ENCODE data around the gene CD160.
"Not testable (repeated sequence)": the region's sequence is repeated elsewhere in the genome, so short reads cannot be mapped to it uniquely, and the experiment has no call there.

The CD160 gene

DNA sequence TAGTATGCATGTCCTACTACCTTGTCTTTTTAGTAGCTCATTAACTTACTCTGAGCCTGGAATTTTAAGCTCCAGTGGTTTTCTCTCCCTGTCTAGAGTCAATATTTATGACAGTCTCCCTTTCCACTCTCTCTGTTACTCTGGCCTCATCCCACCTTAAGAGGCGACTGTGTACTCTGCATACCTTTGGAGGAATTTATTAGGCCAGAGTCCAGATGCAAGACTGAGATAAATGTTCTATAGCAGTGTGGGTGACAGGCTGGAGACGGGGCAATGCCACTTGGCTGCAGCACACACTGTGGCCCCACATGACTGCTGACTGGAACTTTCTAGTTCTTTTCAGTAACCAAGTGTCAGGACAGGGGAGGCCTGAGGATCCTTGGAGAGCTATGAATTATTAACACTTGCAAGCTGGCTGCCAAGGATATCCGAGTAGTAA is 8.1 kb upstream of the CD160 start:
- CTCF ChIA-PET = no interaction called here
- POLR2A ChIA-PET (ENCODE audit: low non-redundant PET) = no interaction called here
- no peak overlapping the region for H3K27ac ChIP-seq
- DNase-seq (ENCODE audit: low spot score) = no peak
- TF ChIP-seq CTCF (conservative IDR thresholded peaks at IDR 0.05; ENCODE audit: low read depth) = no peak

GRCh38 chr1:145714524-145715111 is 4.7 kb upstream of the CD160 start:
- no peak overlapping the region for H3K27ac ChIP-seq
- DNase-seq (ENCODE audit: low spot score) = no peak
- CTCF ChIA-PET = no interaction called here
- POLR2A ChIA-PET (ENCODE audit: low non-redundant PET) = no interaction called here
- no peak for TF ChIP-seq CTCF (conservative IDR thresholded peaks at IDR 0.05; ENCODE audit: low read depth)

GRCh38 chr1:145716641-145717345 is 2.5 kb upstream of the CD160 start:
- no peak overlapping the region for H3K27ac ChIP-seq
- TF ChIP-seq CTCF (conservative IDR thresholded peaks at IDR 0.05; ENCODE audit: low read depth) = no peak
- no peak for DNase-seq (ENCODE audit: low spot score)
- CTCF ChIA-PET = interaction anchor here (0.5 kb wide), 1 partner anchor 13 kb away, joined by 3 read pairs; no protein-coding TSS in a partner anchor
- POLR2A ChIA-PET (ENCODE audit: low non-redundant PET) = interaction anchor here (0.6 kb wide), 1 partner anchor 143 kb away, joined by 3 read pairs; no protein-coding TSS in a partner anchor

- CTCF ChIA-PET = no interaction called here
- POLR2A ChIA-PET (ENCODE audit: low non-redundant PET) = no interaction called here
- no peak for TF ChIP-seq CTCF (conservative IDR thresholded peaks at IDR 0.05; ENCODE audit: low read depth)
- no peak overlapping the region for H3K27ac ChIP-seq
- no peak for DNase-seq (ENCODE audit: low spot score)
These were observed 1.5 kb upstream of the CD160 start for GRCh38 chr1:145717833-145718232.

- DNase-seq (ENCODE audit: low spot score); H3K27ac ChIP-seq; CTCF ChIA-PET: not testable (repeated sequence)
- POLR2A ChIA-PET (ENCODE audit: low non-redundant PET) = interaction anchor here (0.7 kb wide), 1 partner anchor 11 kb away, joined by 8 read pairs; no protein-coding TSS in a partner anchor
These were observed 834 bp upstream of the CD160 start for GRCh38 chr1:145718465-145718864.

GRCh38 chr1:145720556-145720877 is 1.2 kb downstream of the CD160 start:
- CTCF ChIA-PET = interaction anchor here (0.6 to 1.8 kb wide), 7 partner anchors 11 to 103 kb away, joined by 3 to 5 read pairs (median 4); partner anchors contain the start of genes POLR3C and RNF115
- POLR2A ChIA-PET (ENCODE audit: low non-redundant PET) = no interaction called here
- TF ChIP-seq CTCF (conservative IDR thresholded peaks at IDR 0.05; ENCODE audit: low read depth) = no peak
- no peak overlapping the region for H3K27ac ChIP-seq
- no peak for DNase-seq (ENCODE audit: low spot score)
